CD4-positive, alpha-beta memory T cell (primary cell): ENCODE data around the gene SLC35E4. TPM values are rescaled to one million over a fixed set of nuclear protein-coding genes. Genes with fewer than 3 reads are reported as not detected.
"Not testable (repeated sequence)": the region's sequence is repeated elsewhere in the genome, so short reads cannot be mapped to it uniquely, and the experiment has no call there.

ENCODE experiments used
- CTCF ChIA-PET: fragments of 350-600 bp; sonication (Branson Sonifier 250); formaldehyde crosslinking; loops from one replicate; lab custom pipeline; 2021; ENCODE audit warnings: inconsistent platforms; ENCODE audit not compliant: partially characterized antibody; lab: Charles Lee
- POLR2A ChIA-PET: fragments of 350-600 bp; sonication (Branson Sonifier 250); formaldehyde crosslinking; loops from one replicate; lab custom pipeline; 2021; ENCODE audit not compliant: partially characterized antibody; lab: Charles Lee
- DNase-seq, 5 donors: peaks; one replicate each; pipeline versions ENCODE4 v3.0.0 to v3.0.0-alpha.2; 2020 to 2022; ENCODE audit warnings: mixed read lengths in 1 of 5
- H3K27ac ChIP-seq: one replicate; pipeline ENCODE4 v1.7.0; 2013; ENCODE audit warnings: low read depth, low read length
- H3K27me3 ChIP-seq: 2 replicates; pipeline ENCODE4 v1.7.0; 2013; ENCODE audit warnings: mild to moderate bottlenecking, low read length, moderate library complexity; ENCODE audit not compliant: insufficient read depth
- H3K36me3 ChIP-seq: 2 replicates; pipeline ENCODE4 v1.7.0; 2013; ENCODE audit warnings: mild to moderate bottlenecking, low read length, moderate library complexity; ENCODE audit not compliant: insufficient read depth
- H3K4me1 ChIP-seq: 2 replicates; pipeline ENCODE4 v1.7.0; 2013; ENCODE audit warnings: mild to moderate bottlenecking, low read length, moderate library complexity; ENCODE audit not compliant: insufficient read depth
- H3K4me3 ChIP-seq, 2 donors: one replicate each; pipeline ENCODE4 v1.7.0; 2013; ENCODE audit warnings: low read length in 2 of 2, mild to moderate bottlenecking in 1 of 2
- H3K9me3 ChIP-seq, 2 donors: one replicate each; pipeline ENCODE4 v1.7.0; 2013; ENCODE audit warnings: low read length in 2 of 2, control low read depth in 1 of 2; ENCODE audit not compliant: control insufficient read depth in 1 of 2
- H3K27ac Mint-ChIP-seq, 7 donors: one replicate each; pipeline ENCODE4 v1.8.0; 2020 to 2021; ENCODE audit warnings: mixed read lengths in 7 of 7, mild to moderate bottlenecking in 6 of 7, inconsistent platforms in 3 of 7, moderate library complexity in 3 of 7
- H3K27me3 Mint-ChIP-seq, 2 donors: one replicate each; pipeline ENCODE4 v1.8.0; 2020 to 2021; ENCODE audit warnings: mixed read lengths in 2 of 2
- H3K36me3 Mint-ChIP-seq, 2 donors: one replicate each; pipeline ENCODE4 v1.8.0; 2020 to 2021; ENCODE audit warnings: mixed read lengths in 2 of 2, inconsistent platforms in 1 of 2, mild to moderate bottlenecking in 1 of 2
- H3K4me1 Mint-ChIP-seq, 4 donors: one replicate each; pipeline ENCODE4 v1.8.0; 2020 to 2021; ENCODE audit warnings: mixed read lengths in 4 of 4, mild to moderate bottlenecking in 1 of 4
- H3K4me3 Mint-ChIP-seq, 8 donors: one replicate each; pipeline ENCODE4 v1.8.0; 2020 to 2021; ENCODE audit warnings: mixed read lengths in 8 of 8, mild to moderate bottlenecking in 7 of 8, moderate library complexity in 6 of 8, inconsistent platforms in 3 of 8
- H3K9me3 Mint-ChIP-seq, 8 donors: one replicate each; pipeline ENCODE4 v1.8.0; 2020 to 2021; ENCODE audit warnings: mixed read lengths in 8 of 8, mild to moderate bottlenecking in 5 of 8, inconsistent platforms in 3 of 8, moderate library complexity in 1 of 8
- intact Hi-C: fragments of 100-400 bp; cut with micrococcal nuclease; formaldehyde crosslinking; loops from one replicate; pipeline ENCODE4 v1.15.1; 2023
- polyA plus RNA-seq, 2 donors: library from polyadenylated mRNA; unstranded; fragments of 300-500 nt; fragmentation: Illumina TruSeq; gene quantifications; one replicate each; pipeline ENCODE4 v1.2.3, GENCODE V29; 2021
- total RNA-seq, 2 experiments: library from RNA; stranded (reverse); gene quantifications; one replicate each; pipeline ENCODE4 v1.2.3, GENCODE V29; 2021

The SLC35E4 gene
- total and polyA plus RNA-seq, 4 experiments from 2014 or later: 0.61 to 3.0 (median 2.0) TPM

DNA sequence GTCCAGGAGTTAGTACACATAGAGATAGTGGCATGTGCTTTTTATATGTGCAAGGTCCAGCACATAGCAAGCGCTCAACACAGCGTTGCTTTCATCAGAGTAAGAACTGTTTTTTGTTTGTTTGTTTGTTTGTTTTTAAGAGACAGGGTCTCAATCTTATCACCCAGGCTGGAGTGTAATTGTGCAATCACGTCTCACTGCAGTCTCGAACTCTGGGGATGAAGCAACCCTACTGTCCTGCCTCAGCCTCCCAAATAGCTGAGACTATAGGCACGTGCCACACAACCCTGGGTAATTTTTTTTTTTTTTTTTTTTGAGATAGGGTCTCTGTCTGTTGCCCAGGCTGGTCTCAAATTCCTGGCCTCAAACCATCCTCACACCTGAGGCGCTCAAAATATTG, 17.8 kb upstream of the SLC35E4 start:
- Mint-ChIP-seq H3K27ac (peak overlapping the region in 1 of 7 donors; percentile 36), H3K4me3 (no peak overlapping the region), H3K9me3 (no peaks in the 10 kb centered on the region), H3K36me3 (no peaks in the 10 kb centered on the region), H3K27me3 (peaks cover 0 to 3% of the 10 kb centered on the region in 2 donors), H3K4me1 (no peaks in the 10 kb centered on the region)
- H3K27ac ChIP-seq: no peak overlapping the region
- intact Hi-C loops: no loop called here
- POLR2A ChIA-PET: no interaction called here
- CTCF ChIA-PET: interaction anchor here (1.5 kb wide), 1 partner anchor 10 kb away, joined by 3 read pairs; no protein-coding TSS in a partner anchor
- no peaks in the 10 kb centered on the region for H3K9me3 ChIP-seq
- no peaks in the 10 kb centered on the region for H3K4me1 ChIP-seq
- H3K4me3 ChIP-seq: no peak overlapping the region
- DNase-seq: no peak
- H3K27me3 ChIP-seq: no peaks in the 10 kb centered on the region
- H3K36me3 ChIP-seq: no peaks in the 10 kb centered on the region

GRCh38 chr22:30619909-30620308, 15.7 kb upstream of the SLC35E4 start:
- POLR2A ChIA-PET, H3K9me3 Mint-ChIP-seq, DNase-seq, H3K4me3 Mint-ChIP-seq, H3K36me3 ChIP-seq, H3K27ac ChIP-seq, H3K27ac Mint-ChIP-seq, H3K4me1 Mint-ChIP-seq, H3K4me3 ChIP-seq, H3K27me3 ChIP-seq, H3K27me3 Mint-ChIP-seq, H3K4me1 ChIP-seq, intact Hi-C loops, H3K9me3 ChIP-seq, H3K36me3 Mint-ChIP-seq: not testable (repeated sequence)
- CTCF ChIA-PET: interaction anchor here (2.0 kb wide), 1 partner anchor 15 kb away, joined by 7 read pairs; no protein-coding TSS in a partner anchor

DNA sequence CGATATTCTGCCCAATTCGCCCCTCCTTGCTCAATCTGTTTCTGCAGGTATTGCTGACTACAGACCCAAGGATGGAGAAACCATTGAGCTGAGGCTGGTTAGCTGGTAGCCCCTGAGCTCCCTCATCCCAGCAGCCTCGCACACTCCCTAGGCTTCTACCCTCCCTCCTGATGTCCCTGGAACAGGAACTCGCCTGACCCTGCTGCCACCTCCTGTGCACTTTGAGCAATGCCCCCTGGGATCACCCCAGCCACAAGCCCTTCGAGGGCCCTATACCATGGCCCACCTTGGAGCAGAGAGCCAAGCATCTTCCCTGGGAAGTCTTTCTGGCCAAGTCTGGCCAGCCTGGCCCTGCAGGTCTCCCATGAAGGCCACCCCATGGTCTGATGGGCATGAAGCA, 9.2 kb upstream of the SLC35E4 start:
- Histone ChIP-seq H3K36me3 (no peaks in the 10 kb centered on the region), H3K9me3 (no peaks in the 10 kb centered on the region), H3K4me3 (no peak overlapping the region), H3K4me1 (no peaks in the 10 kb centered on the region), H3K27me3 (no peaks in the 10 kb centered on the region), H3K27ac (no peak overlapping the region)
- CTCF ChIA-PET: interaction anchor here (1.8 kb wide), 1 partner anchor 8 kb away, joined by 5 read pairs; no protein-coding TSS in a partner anchor
- Mint-ChIP-seq H3K4me1 (no peaks in the 10 kb centered on the region), H3K9me3 (no peaks in the 10 kb centered on the region), H3K4me3 (no peak overlapping the region), H3K27me3 (no peaks in the 10 kb centered on the region), H3K36me3 (no peaks in the 10 kb centered on the region), H3K27ac (no peak overlapping the region)
- intact Hi-C loops: no loop called here
- DNase-seq: no peak
- POLR2A ChIA-PET: interaction anchor here (1.2 kb wide), 1 partner anchor 19 kb away, joined by 3 read pairs; the partner anchor contains the start of gene TCN2

- H3K4me1 Mint-ChIP-seq: no peaks in the 10 kb centered on the region
- no peaks in the 10 kb centered on the region for H3K36me3 Mint-ChIP-seq
Observed at GRCh38 chr22:30627471-30627870, 8.1 kb upstream of the SLC35E4 start.

GRCh38 chr22:30628491-30628890, 7.1 kb upstream of the SLC35E4 start:
- Histone ChIP-seq H3K27ac (no peak overlapping the region), H3K9me3 (no peaks in the 10 kb centered on the region), H3K27me3 (no peaks in the 10 kb centered on the region), H3K4me1 (no peaks in the 10 kb centered on the region), H3K36me3 (no peaks in the 10 kb centered on the region), H3K4me3 (no peak overlapping the region)
- intact Hi-C loops: no loop called here
- no peak for DNase-seq
- Mint-ChIP-seq H3K27me3 (no peaks in the 10 kb centered on the region), H3K4me3 (no peak overlapping the region), H3K36me3 (no peaks in the 10 kb centered on the region), H3K9me3 (no peaks in the 10 kb centered on the region), H3K27ac (no peak overlapping the region), H3K4me1 (no peaks in the 10 kb centered on the region)
- CTCF ChIA-PET: interaction anchor here (0.8 to 2.0 kb wide), 2 partner anchors 21 to 127 kb away, joined by 3 to 5 read pairs; no protein-coding TSS in a partner anchor
- POLR2A ChIA-PET: interaction anchor here (1.8 kb wide), 1 partner anchor 21 kb away, joined by 5 read pairs; the partner anchor contains the start of gene TCN2

More at GRCh38 chr22:30627471-30627870, 8.1 kb upstream of the SLC35E4 start:
- intact Hi-C loops: no loop called here
- no peak for DNase-seq
- Mint-ChIP-seq H3K27ac (no peak overlapping the region), H3K4me3 (peak overlapping the region in 1 of 8 donors; percentile 6), H3K27me3 (no peaks in the 10 kb centered on the region), H3K9me3 (no peaks in the 10 kb centered on the region)
- Histone ChIP-seq H3K4me3 (no peak overlapping the region), H3K4me1 (no peaks in the 10 kb centered on the region), H3K9me3 (no peaks in the 10 kb centered on the region), H3K27ac (no peak overlapping the region), H3K27me3 (no peaks in the 10 kb centered on the region), H3K36me3 (no peaks in the 10 kb centered on the region)
- POLR2A ChIA-PET: no interaction called here
- CTCF ChIA-PET: no interaction called here

DNA sequence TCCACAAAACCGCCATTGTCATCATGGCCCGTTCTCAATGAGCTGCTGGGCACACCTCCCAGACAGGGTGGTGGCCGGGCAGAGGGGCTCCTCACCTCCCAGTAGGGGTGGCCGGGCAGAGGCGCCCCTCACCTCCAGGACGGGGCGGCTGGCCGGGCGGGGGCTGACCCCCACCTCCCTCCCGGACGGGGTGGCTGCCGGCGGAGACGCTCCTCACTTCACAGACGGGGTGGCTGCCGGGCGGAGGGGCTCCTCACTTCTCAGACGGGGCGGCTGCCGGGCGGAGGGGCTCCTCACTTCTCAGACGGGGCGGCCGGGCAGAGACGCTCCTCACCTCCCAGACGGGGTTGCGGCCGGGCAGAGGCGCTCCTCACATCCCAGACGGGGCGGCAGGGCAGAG, 4.1 kb upstream of the SLC35E4 start:
- H3K9me3 Mint-ChIP-seq, intact Hi-C loops, H3K36me3 Mint-ChIP-seq: not testable (repeated sequence)

DNA sequence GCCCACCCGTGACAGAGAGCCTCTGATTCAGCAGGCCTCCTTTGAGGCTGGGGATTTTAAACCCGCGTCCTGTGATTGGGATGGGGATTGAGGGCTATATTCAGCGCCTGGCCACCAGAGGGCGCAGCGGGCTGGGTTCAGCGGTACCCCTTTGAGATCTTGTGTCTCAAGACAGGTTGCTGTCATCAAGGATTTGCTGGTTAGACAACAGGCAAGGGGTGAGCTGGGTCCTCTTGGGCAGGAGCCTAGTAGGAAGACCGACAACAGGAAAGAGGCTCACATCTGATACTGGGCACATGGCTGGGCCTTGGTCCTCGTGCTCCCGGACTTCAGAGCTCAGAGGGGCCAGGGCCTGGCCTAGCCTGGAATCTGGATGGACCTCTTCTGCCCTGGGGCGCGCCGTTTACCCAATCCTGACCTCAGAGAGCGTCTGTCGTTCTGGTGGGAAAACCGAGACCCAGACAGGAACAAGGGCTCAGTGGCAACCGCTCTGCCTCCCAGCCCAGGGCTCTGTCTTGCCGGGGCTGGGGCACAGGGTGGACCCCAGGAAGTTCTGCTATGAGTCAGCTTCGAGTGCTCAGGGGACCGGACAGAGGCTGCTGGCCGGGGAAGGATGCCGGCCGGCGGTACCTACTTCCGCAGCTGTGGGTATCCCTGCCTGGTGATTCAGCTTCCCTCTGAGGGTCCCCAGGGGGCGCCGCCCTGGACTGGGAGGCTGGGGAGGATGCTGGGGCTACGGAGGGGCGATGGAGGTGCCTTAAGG, 929 bp upstream of the SLC35E4 start:
- peak overlapping the region; percentile 88 to 98 (median 93) for H3K27ac Mint-ChIP-seq

More for the DNA sequence above, 4.1 kb upstream of the SLC35E4 start:
- H3K27ac Mint-ChIP-seq, DNase-seq, H3K27me3 ChIP-seq, H3K36me3 ChIP-seq, H3K4me3 Mint-ChIP-seq, POLR2A ChIA-PET, H3K9me3 ChIP-seq, H3K4me3 ChIP-seq, H3K27ac ChIP-seq, CTCF ChIA-PET, H3K27me3 Mint-ChIP-seq: not testable (repeated sequence)
- peaks cover 6 to 21% (median 10%) of the 10 kb centered on the region in 4 donors for H3K4me1 Mint-ChIP-seq
- H3K4me1 ChIP-seq: peaks cover 18% of the 10 kb centered on the region

More for the DNA sequence above, 929 bp upstream of the SLC35E4 start:
- H3K9me3 Mint-ChIP-seq: peaks cover 0 to 2% (median 0%) of the 10 kb centered on the region in 8 donors
- peak overlapping the region; percentile 81 to 95 (median 84) for H3K4me3 Mint-ChIP-seq
- no peaks in the 10 kb centered on the region for H3K27me3 Mint-ChIP-seq
- intact Hi-C loops: loop anchor here (1.0 to 5.0 kb wide), 10 partner anchors 33 to 713 kb away; partner anchors contain the start of genes DUSP18, LIMK2, OSBP2 and PATZ1
- H3K4me1 Mint-ChIP-seq: peaks cover 10 to 29% (median 16%) of the 10 kb centered on the region in 4 donors
- Histone ChIP-seq H3K4me1 (peaks cover 34% of the 10 kb centered on the region), H3K9me3 (no peaks in the 10 kb centered on the region), H3K27me3 (no peaks in the 10 kb centered on the region), H3K36me3 (no peaks in the 10 kb centered on the region), H3K27ac (peak overlapping the region; percentile 79), H3K4me3 (peak overlapping the region; percentile 81 to 91)
- POLR2A ChIA-PET: interaction anchor here (0.8 to 3.1 kb wide), 28 partner anchors 15 to 814 kb away, joined by 3 to 33 read pairs (median 6); partner anchors contain the start of genes DRG1, DUSP18, MORC2 and OSBP2
- peaks cover 1 to 5% of the 10 kb centered on the region in 2 donors for H3K36me3 Mint-ChIP-seq
- CTCF ChIA-PET: interaction anchor here (0.7 to 4.2 kb wide), 37 partner anchors 9 to 595 kb away, joined by 3 to 79 read pairs (median 5); partner anchors contain the start of genes DUSP18, OSBP2, PES1 and SELENOM
- DNase-seq: peak; percentile 84 to 87 (median 86)
